HS-5 (cell line): Measurements from ENCODE around the gene LST1.

Source experiments
- DNase-seq: peaks from one replicate; pipeline ENCODE4 v3.0.0-alpha.2; 2012; ENCODE audit warnings: low read depth

The LST1 gene

GRCh38 chr6:31559958-31560696 lies 25.9 kb upstream of the LST1 start:
- DNase-seq = no peak

GRCh38 chr6:31560697-31561058 lies 25.4 kb upstream of the LST1 start:
- DNase-seq = no peak

- no peak for DNase-seq
These were observed 18.3 kb upstream of the LST1 start for GRCh38 chr6:31567531-31568370.

GRCh38 chr6:31568537-31568961 lies 17.5 kb upstream of the LST1 start:
- no peak for DNase-seq

- no peak for DNase-seq
These were observed 16.1 kb upstream of the LST1 start for GRCh38 chr6:31569861-31570536.

GRCh38 chr6:31572041-31572911 lies 13.8 kb upstream of the LST1 start, which contains the start of gene LTA:
TSS of gene LTA (plus strand) at chr6:31572289. CDS start at chr6:31572743, 454 bp downstream.
- no peak for DNase-seq

- no peak for DNase-seq
These were observed 12.6 kb upstream of the LST1 start for GRCh38 chr6:31573239-31574105.

GRCh38 chr6:31574106-31575061 lies 11.7 kb upstream of the LST1 start:
- DNase-seq = no peak

- DNase-seq = no peak
These were observed 10.7 kb upstream of the LST1 start, which contains the start of gene TNF for GRCh38 chr6:31575335-31575901. TSS of gene TNF (plus strand) at chr6:31575565. CDS start at chr6:31575742, 177 bp downstream.

GRCh38 chr6:31575952-31576685 lies 10.0 kb upstream of the LST1 start:
- no peak for DNase-seq

GRCh38 chr6:31576897-31577578 lies 9.0 kb upstream of the LST1 start:
- DNase-seq = no peak

GRCh38 chr6:31577579-31577966 lies 8.5 kb upstream of the LST1 start:
- DNase-seq = no peak

- no peak for DNase-seq
These were observed 7.6 kb upstream of the LST1 start for GRCh38 chr6:31578184-31579118.

GRCh38 chr6:31579119-31579505 lies 7.0 kb upstream of the LST1 start:
- no peak for DNase-seq

GRCh38 chr6:31579546-31580437 lies 6.3 kb upstream of the LST1 start:
- no peak for DNase-seq

GRCh38 chr6:31580438-31580740 lies 5.7 kb upstream of the LST1 start:
- no peak for DNase-seq
